Fibroblast of peridontal ligament (primary cell): Measurements from ENCODE around the gene CREB3L1.
"Not testable (repeated sequence)": the region's sequence is repeated elsewhere in the genome, so short reads cannot be mapped to it uniquely, and the experiment has no call there.

Source experiments
- DNase-seq: peaks from one replicate; pipeline ENCODE4 v3.0.0-alpha.2; 2010; ENCODE audit errors: extremely low read depth

CREB3L1 gene

DNA sequence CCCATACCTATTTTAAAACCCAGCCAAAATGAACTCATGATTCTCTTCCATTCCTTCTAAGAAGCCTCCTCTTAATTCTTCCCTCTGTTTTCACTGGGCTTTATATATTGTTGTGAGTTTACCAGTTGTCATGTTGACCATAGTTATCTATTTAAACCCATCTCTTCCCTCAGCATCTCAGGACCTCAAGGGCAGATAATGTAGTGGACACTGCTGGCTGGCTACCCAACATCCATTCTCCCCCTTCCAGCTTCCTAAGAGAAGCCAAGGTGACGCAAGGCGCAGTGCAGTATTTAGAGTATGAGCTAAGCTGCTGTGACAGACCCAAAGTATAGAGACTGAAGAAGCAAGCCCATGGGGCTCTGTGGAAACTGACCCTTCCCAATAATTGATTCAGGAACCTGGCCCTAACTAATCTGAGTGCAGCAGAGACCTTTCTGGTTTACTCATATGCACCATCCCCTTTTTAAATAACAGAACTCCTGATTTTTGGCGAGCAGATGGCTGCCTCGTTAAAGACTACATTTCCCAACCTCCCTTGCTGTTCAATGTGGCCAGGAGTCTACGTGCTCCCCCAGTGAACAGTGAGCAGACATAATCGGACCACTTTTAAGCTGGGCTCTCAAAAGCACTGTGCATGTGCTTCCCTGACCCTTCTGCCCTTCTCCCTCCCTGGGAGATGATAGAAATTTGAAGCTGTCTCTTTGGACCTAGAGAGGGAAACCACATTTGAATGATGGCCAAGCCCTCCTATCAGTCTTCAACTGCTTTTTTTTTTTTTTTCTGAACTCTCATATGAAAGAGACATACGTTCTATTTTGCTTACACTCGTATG lies 28.1 kb upstream of the CREB3L1 start:
- DNase-seq = peak; percentile 64

DNA sequence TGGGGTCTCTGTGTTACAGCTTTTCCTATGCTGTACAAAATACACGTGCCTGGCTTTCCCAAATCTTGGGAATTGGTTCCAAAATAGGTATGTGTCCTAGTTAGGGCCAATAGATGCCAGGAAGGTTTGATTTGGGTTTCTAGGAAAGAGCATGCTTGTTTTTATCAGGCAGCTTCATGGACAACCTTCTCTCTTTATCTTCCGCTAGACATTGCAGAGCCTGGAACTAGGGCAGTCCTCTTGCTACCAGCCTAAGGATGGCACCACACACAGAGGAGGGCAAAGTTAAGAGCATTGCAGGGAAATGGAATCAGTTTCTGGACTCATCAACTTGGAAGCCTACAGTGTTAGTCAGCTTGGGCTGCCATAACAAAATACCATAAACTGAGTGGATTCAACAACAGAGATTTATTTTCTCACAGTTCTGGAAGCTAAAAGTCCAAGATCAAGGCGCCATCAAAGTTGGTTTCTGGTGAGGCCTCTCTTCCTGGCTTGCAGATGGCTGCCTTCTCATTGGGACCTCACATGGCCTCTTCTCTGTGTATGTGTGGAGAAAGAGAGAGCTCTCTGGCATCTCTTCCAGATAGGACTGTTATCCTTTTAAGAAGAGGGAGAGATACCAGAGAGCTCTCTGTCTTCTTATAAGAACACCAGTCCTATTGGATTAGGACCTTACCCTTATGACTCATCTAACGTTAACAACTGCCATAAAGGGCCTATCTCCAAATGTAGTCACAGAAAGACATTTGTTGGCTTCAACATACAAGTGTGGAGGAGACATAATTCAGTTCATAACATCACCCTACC lies 27.3 kb upstream of the CREB3L1 start:
- peak; percentile 47 for DNase-seq

DNA sequence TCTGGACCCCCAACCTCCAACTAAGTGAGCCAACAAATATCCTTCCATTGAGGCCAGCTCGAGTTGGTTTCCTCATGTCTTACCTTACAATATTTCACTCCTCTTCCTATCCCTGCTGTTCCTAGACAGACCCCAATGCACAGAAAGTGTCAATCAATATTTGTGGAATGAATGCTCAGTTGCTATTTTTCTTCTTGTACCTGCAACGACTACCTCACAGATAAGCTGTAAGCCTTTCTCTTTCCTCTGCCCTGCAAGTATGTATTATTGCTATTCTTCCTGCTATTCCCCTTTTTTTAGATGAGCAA lies 26.8 kb upstream of the CREB3L1 start:
- no peak for DNase-seq

DNA sequence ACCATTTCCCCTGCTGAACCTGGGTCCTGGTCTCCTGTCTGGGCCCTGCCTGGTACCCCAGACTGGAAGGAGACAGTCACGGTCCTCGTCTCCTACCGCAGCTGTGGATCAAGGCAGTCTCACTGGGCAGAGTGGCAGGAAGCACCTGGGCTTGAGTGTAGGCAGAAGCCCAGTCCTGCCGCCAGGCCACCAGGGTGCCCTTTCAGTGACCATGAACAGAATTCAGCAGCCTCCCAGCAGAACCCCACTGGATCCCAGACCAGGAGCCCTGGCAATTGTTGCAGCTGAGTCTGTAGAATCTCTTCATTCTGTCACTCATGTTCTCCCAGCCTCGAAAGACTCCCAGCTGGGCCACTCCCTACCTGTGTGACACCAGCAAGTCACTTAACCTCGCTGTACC lies 25.5 kb upstream of the CREB3L1 start:
- DNase-seq = no peak

DNA sequence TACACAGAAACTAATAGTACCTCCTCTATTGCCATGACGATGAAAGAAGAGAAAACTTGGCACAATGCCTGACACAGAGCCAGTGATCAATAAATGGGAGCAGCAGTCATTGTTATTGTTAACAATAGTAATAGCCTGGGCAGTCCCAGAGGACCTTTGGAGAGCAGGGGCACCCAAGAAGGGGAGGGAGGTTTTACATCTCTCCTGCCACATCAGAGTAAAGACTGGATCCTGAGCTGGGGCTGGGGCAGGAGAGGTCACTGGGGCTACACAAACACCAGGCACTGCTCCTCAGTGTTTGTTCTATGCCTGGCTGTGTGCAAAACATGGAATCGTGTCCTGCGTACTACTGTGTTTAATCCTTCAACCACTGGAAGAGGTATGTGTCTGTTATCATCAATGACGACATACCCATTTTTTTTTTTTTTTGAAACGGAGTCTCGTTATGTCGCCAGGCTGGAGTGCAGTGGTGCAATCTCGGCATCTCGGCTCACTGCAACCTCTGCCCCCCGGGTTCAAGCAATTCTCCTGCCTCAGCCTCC lies 25.0 kb upstream of the CREB3L1 start:
- no peak for DNase-seq

DNA sequence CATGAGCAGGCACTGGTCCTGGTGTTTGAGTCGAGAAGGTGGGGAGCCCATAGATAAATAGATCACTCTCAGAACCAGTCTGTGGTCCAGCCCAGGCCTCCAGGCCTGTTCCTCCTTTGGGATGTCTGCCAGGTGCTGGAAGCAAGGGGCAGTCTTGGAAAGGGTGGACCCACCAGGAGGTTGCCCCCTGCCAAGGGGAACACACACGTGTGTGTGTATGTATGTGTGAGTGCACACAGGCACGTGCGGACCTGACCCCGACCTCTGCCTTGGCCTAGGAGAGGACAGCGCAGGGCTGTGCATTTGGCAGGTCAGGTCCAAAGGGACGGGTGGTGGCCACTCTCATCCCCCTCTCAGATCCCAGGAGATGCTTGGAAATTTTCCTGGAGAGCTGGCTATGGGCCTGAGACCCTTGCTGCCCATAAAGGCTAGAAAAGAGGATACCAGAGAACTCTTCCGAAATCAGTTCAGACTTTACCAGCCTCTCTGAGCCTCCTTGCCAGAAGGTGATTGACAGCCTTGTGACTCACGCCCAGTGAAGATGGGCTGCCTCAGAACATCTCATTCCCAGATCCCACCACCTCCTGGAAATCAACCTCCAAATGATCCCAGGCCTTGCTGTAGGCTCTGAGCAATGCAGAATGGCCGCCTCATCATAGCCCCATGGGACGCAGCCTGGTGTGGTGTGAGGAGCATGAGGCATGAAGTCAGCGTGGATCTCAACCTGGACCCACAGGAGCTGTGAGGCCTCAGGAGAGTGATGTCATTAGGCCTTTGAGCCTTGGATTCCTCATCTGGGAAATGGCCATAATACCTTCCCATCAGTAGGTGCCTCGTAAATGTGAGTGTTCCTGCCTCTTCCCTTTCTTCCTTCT lies 24.0 kb upstream of the CREB3L1 start:
- DNase-seq = peak; percentile 66

DNA sequence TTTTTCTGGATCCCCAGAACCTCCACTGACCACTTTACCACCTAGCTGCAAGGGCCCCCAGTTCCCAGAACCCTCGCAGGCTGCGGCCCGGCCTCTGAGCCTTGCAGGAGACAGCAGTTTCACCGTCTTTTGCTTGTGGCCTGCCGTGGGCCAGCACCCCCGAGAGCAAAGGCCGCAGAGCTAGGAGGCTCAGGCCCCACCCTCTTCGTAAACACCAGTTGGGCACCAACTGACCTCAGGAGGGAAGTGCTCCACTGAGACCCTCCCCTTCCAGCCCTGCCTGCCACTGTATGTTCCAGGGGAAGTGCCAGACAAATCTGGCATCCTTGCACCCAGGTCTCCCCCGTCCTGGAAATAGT lies 23.4 kb upstream of the CREB3L1 start:
- DNase-seq = no peak

DNA sequence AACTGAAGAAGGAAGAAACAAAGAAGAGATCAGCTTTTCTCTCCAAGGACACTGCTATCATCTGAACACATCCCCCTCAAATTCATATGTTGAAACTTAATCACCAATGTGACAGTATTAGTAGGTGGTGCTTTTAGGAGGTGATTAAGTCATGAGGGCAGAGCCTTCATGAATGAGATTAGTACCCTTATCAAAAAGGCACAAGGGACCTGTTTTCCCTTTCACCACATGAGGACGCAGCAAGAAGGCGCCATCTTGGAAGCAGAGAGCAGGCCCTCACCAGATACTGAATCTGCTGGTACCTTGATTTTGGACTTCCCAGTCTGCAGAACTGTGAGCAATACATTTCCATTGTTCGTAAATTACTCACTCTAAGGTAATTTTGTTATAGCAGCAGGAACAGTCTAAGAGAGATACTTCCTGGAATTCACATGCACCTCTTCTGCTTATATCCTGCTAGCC lies 20.9 kb upstream of the CREB3L1 start:
- no peak for DNase-seq

DNA sequence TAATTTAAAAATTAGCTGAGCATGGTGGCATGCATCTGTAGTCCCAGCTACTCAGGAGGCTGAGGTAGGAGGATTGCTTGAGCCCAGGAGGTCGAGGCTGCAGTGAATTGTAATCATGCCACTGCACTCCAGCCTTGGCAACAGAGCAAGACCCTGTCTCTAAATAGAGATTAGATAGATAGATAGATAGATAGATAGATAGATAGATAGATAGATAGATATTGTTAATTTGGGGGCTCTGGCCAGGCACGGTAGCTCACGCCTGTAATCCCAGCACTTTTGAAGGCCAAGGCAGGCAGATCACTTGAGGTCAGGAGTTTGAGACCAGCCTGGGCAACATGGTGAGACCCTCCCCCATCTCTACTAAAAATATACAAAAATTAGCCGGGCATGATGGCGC lies 18.1 kb upstream of the CREB3L1 start:
- DNase-seq = not testable (repeated sequence)

DNA sequence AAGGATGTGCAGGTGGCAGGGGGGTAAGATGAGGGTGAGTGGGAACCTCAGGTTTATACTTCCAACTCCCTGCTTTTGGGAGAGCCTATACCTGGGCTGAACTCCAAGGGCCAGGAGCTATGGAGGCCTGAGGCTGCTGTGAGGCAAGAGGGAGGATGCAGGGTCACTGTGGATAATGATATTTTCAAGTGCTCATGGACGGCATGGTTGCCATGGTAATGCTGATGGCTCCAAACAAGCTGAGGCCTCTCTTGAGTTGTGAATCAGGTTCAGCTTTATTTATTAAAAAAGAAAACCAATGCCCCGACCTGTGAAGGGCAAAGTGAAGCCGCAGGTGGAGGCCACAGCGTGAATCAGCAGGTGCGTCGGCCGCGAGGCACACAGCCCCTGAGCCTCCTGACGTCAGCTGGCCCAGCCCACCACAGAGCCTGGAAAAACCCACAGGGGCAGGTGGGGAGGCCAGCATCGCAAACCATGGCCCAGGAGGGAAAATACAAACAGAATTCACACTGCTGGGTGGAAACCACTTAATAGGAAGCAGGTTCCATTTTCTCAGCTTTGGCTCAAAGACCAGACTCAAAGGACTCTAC lies 17.4 kb upstream of the CREB3L1 start:
- DNase-seq = no peak

DNA sequence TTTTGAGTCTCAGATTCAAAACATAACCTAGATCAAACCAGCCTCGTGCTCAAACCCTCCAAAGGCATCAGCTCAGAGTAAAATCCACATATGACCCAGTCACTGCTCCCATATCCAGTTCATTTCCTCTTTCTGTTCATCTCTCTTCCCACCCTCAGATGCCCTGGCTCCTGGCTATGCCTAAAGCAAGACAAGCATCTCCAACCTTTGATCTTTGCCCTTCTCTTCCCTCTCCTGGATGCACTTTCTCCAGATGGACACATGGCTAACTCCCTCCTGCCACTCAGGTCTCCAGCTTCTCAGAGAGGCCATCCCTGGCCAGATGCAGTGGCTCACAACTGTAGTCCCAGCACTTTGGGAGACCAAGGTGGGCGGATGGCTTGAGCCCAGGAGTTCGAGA lies 14.3 kb upstream of the CREB3L1 start:
- DNase-seq = no peak

DNA sequence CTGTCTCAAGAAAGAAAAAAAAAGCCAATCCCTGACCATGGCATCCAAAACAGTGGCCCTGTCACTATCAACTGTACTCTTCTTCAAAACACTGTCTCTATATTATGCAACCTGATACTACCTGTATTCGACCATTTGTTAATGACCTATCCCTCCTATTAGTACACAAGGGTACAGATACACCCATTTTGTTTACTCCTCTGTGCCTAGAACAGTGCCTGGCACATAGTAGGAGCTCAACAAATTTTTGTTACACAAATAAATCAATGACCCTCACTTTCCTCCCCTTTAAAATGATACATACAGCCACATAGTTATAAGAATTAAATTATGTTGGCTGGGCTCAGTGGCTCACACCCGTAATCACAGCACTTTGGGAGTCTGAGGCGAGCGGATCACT lies 13.4 kb upstream of the CREB3L1 start:
- no peak for DNase-seq

DNA sequence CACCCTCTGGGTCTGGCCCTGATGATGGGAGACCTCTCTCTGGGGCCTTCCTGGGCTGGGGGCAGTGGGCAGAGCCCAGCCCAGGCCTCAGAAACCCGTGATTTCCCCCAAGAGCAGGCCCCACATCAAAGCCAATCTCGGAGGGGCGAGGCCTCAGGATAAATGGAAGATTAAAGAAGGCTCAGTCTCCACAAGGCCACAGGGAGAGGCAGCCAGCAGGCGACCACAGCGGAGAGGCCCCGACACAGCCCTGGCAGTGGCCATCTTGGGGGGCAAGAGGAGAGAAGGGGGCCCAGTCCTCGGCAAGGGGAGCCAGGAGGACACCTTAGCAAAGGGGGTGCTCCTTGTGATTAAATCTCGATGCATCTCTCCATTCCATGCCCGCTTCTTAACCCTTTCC lies 12.5 kb upstream of the CREB3L1 start:
- no peak for DNase-seq

DNA sequence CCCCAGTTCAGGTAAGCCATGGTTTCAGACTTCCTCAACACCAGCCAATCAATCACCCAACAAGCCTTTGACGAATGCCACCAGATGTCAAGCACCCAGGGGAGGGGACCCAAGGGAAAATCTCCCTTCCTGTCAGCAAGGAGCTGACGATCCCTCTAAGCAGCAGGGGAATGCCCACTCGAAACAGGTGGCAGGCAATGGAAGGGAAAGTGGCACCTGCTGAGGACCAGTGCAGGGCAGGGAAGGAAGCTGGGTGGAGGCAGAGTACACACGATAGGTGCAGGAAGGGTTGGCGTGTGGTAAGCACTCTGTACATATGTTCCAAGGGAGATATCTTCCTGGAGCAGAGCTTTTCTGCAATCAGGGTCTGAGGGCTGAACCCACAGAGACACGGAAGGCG lies 11.7 kb upstream of the CREB3L1 start:
- no peak for DNase-seq

DNA sequence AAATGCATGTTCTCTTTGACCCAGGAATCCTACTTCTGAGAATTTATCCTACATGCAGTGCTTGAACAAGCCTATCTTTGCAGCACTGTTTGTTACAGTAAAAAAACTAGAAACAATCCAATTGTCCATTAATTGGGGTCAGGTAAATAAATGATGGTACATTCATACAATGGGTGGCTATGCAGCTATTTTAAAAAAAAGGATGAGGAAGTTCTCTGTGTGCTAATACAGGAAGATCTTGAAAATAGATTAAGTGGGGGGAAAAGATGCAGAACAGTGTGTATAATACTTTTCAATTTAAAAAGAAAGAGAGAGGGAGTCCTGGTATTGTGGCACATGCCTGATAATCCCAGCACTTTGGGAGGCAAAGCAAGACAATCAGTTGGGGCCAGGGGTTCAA lies 9.5 kb upstream of the CREB3L1 start:
- no peak for DNase-seq

DNA sequence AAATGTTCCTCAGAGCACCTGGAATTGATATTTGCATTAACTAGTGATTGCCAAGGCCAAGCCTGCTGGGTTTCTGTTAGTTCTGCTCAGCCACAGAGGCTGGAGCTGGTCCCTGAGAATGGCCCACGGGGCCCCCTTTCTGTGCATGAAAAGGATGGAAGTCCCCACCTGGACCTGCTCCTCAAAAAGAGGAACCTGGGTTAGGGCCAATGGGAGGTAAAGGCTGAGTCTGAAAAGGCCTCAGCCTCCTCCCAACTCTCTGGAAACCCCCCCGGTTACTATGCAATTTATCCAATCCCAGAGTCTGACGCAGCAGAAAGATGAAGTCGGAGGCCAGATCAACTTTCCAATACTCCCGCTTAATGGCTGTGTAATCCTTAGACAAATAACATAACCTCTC lies 6.8 kb upstream of the CREB3L1 start:
- DNase-seq = no peak

DNA sequence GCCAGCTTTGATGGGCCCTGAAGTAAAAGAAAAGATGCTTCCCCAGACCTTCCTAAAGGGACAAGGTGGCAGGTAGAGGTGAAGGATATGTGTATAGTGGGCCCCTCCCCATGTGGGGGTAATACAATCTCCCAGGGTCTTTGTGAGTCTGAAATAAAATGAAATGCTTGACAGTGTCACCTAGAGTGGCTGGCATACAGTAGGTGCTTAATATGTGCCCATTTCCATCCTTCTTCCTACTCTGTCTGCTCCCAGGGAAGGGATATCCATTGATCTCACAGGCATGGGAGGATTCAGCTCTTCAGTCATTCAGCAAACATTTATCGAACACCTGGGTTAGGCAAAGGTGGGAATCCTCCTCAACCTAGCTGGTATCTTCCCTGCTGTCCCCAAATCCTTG lies 6.1 kb upstream of the CREB3L1 start:
- DNase-seq = no peak

DNA sequence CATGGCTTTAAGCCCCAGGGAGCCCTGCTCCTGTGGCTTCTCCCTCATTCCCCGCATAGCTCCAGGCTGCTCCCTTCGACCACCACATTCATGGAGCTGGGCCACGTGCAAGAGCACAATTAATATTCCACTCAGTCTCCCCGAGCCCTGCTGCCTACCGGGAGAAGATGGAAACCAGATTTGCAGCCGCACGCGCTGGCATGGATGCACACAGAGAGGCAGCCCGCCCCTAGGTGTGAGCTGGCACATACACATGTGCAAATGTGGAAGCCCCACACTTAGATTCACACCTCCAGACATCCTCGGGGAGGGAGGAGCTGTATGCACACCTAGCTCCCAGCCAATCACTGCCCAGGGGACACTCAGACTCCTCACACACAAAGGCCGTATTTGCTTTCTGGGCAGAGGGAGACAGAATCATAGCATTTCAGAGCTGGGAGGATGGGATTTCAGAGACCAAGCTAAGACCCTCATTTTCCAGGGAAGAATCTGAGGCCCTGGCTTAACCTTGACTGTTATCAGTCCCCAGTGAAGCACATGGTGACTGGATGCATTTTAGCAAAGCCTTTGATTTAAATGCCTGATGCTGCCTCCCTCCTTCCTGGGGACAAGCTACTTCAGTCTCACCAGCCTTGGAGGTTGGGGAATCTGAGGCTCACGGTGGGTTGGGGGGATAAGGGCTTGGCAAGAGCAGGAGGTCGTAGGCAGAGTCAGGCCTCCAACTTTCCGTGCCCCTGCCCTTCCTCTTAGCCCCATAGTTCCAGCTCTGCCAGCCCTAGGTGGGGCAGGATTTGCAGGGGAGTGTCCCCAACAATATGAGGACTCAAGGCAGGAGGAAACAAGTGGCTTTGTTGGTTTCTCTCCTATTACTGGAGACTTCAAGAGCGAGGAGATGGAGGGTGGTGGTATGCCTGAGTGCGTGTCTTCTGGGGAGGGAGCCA lies 5.3 kb upstream of the CREB3L1 start:
- no peak for DNase-seq

DNA sequence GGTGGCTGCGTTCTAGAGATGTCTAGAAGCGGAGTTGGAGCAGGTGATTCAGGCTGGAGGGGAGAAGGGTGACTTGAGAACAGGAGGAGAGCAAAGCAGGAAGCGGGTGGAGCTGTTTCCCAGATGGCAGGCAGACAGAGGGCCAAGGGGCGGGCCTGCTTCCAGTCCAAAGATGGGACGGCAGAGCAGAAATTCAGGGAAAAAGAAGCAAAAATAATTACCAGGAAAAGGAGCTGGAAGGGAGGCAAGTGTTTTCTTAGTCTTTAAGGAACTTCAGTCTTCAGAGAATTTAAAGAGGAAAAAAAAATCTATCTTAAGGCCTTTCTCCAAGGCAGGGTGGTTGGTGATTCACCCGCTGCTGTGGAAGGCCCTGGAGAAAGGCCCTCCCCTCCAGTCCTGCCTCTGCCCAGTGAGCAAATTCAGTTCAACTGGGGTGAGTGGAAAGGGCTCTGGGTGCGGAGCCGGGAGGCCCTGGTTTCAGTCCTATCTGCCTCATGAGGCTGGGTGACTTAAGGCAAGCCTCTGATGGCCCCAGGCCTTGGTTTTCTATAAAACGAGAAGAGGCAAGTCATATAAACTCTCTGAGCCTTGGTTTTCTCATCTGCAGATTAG lies 4.5 kb upstream of the CREB3L1 start:
- peak; percentile 75 for DNase-seq
